ENCODE measurements around the gene SULT1A2. TPM values are rescaled to one million over a fixed set of nuclear protein-coding genes. Genes with fewer than 3 reads are reported as not detected.

SULT1A2 gene
- total RNA-seq, 1 donor: not detected

DNA sequence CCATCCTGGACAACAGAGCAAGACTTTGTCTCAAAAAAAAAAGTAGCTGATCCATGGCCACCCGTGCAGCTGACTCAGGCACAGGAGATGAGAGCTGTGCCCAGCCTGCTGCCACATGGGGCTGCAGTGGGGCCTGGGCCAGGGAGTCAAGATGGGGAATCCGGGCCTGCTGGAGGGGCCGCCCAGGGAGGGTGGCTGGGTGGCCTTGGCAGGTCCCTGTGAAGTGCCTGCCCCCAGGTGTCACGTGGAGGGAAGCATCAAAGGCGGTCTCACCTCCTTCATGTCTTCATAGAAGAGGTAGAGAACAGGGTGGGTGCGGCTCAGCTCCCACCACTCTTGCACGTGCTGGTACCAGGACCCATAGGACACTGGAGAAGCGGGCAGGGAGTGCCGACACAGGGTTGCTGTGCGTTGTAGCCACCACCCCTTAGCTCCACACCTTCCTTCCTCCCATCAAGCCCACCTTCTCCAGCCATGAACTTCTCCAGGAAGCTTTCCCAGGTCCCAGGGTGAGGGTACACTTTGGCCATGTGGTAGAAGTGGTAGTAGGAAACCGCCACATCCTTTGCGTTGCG lies 3.8 kb downstream of the SULT1A2 start:
- DNase-seq (ENCODE audit: low read depth): no peak
- TF ChIP-seq, protein P1, sequence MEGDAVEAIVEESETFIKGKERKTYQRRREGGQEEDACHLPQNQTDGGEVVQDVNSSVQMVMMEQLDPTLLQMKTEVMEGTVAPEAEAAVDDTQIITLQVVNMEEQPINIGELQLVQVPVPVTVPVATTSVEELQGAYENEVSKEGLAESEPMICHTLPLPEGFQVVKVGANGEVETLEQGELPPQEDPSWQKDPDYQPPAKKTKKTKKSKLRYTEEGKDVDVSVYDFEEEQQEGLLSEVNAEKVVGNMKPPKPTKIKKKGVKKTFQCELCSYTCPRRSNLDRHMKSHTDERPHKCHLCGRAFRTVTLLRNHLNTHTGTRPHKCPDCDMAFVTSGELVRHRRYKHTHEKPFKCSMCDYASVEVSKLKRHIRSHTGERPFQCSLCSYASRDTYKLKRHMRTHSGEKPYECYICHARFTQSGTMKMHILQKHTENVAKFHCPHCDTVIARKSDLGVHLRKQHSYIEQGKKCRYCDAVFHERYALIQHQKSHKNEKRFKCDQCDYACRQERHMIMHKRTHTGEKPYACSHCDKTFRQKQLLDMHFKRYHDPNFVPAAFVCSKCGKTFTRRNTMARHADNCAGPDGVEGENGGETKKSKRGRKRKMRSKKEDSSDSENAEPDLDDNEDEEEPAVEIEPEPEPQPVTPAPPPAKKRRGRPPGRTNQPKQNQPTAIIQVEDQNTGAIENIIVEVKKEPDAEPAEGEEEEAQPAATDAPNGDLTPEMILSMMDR (IDR thresholded peaks at IDR 0.05; ENCODE audit: insufficient read depth, low read depth, low read length): no peak
- H3K4me3 ChIP-seq (ENCODE audit: low read depth, low read length): no peak overlapping the region

DNA sequence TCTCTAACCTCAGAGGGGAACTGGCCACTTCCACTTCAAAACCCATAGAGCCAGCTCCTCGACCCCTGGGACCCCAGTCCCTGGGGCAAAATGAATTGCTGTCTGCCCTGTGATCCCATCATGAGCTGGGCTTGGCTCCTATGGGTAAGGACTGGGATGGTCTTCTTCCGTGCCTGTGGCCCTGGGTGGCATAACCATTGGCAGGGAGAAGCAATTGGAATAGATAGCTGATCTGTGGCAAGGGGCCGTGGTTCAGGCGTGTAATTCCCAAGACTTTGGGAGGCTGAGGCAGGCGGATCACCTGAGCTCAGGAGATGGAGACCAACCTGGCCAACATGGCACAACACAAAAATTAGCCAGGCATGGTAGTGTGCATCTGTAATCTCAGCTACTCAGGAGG lies 4.3 kb downstream of the SULT1A2 start:
- no peak overlapping the region for H3K4me3 ChIP-seq (ENCODE audit: low read depth, low read length)
- no peak for DNase-seq (ENCODE audit: low read depth)
- TF ChIP-seq, protein P1 (IDR thresholded peaks at IDR 0.05; ENCODE audit: insufficient read depth, low read depth, low read length): no peak

DNA sequence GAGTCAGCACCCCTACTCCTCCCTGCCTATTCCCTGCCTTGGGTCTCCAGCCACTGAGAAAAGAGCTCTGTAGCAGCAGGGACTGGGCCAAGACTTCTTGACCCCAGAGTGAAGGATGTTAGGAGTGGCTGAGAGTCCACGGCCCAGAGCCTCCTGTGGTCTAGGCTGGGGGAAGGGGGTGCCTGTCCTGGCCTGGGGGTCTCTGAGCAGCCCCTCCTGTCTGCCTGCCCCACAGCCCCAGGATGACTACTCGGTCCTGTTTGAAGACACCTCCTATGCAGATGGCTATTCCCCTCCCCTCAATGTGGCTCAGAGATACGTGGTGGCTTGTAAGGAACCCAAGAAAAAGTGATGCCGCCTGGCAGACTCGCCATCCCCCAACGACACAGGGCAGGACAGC lies 5.5 kb downstream of the SULT1A2 start:
- no peak for DNase-seq (ENCODE audit: low read depth)
- H3K4me3 ChIP-seq (ENCODE audit: low read depth, low read length): no peak overlapping the region
- TF ChIP-seq, protein P1 (IDR thresholded peaks at IDR 0.05; ENCODE audit: insufficient read depth, low read depth, low read length): no peak

DNA sequence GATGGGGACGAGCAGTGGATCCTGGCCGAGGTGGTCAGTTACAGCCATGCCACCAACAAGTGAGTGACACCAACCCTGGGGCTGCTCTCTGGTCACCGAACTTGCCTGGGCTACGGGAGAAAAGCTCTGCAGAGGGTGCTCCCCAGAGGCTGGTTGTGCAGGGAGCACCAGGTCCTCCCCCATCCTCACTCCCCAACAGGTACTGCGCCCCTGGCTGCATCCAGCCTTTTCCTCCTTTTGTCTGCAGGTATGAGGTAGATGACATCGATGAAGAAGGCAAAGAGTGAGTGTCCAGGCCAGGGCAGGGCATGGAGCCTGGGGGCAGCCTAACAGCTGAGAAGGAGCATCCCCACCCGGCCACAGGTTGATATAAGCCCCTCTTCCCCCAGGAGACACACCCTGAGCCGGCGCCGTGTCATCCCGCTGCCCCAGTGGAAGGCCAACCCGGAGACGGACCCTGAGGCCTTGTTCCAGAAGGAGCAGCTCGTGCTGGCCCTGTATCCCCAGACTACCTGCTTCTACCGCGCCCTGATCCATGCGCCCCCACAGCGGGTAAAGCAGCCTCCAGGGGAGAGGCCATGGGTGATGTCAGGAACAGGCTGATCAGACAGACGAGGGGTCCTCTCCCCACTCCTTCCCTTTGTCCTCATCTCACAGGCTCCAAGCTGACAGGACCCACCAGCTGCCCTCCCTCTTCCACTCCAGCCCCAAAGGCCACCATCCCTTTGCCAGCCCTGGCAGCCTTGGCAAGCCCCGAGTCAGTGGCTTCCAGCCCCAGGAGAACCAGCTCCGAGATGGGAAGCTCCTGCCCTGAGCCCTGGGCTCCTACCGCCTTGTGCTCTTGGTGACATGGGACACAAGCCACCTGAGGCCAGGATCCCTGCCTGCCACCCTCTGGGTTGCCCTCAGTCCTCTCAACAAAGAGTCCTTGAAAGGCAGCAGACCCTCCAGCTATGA lies 6.2 kb downstream of the SULT1A2 start:
- DNase-seq (ENCODE audit: low read depth): no peak
- H3K4me3 ChIP-seq (ENCODE audit: low read depth, low read length): no peak overlapping the region
- TF ChIP-seq, protein P1 (IDR thresholded peaks at IDR 0.05; ENCODE audit: insufficient read depth, low read depth, low read length): no peak

DNA sequence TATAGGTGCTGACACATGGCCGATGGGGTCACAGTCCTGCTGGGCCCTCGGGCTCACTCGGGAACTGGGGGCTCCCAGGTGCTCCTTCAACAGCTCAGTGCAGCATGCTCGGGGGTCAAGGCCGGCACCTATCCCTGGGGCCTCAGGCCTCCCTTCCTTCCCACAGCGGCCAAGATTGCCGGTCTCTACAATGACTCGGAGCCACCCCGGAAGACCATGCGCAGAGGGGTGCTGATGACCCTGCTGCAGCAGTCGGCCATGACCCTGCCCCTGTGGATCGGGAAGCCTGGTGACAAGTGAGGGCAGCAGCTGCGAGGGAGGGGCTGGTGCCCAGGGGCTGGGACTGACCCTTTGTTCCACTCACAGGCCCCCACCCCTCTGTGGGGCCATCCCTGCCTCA lies 6.9 kb downstream of the SULT1A2 start:
- TF ChIP-seq, protein P1 (IDR thresholded peaks at IDR 0.05; ENCODE audit: insufficient read depth, low read depth, low read length): no peak
- H3K4me3 ChIP-seq (ENCODE audit: low read depth, low read length): no peak overlapping the region
- no peak for DNase-seq (ENCODE audit: low read depth)

DNA sequence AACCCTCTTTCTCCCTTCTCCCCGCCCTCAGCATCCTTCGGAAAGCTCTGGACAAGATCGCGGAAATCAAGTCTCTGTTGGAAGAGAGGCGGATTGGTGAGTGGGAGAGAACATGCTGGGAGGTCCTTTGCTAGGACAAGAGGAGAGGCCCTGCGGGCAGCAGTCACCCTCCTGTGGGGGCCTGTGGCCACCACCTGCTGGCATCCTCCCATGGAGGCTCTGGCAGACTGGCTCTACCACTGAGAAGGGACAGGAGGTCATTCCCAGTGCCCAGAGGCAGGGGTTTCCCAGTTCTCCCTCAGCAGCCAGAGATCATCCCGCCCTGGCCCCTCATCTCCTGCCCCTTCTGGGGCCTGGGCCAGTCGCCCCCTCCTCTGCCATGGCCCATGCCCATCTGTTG lies 7.8 kb downstream of the SULT1A2 start:
- no peak overlapping the region for H3K4me3 ChIP-seq (ENCODE audit: low read depth, low read length)
- DNase-seq (ENCODE audit: low read depth): no peak
- TF ChIP-seq, protein P1 (IDR thresholded peaks at IDR 0.05; ENCODE audit: insufficient read depth, low read depth, low read length): no peak
